Ishikawa (cell line): ENCODE measurements around the gene MAP2K1.

ENCODE experiments used
- CEBPB ChIP-seq: IDR thresholded peaks from 2 replicates; pipeline ENCODE4 v1.6.1; 2012
- CREB1 ChIP-seq: IDR thresholded peaks from 2 replicates; pipeline ENCODE4 v1.6.1; 2012; ENCODE audit warnings: low read depth
- EGR1 ChIP-seq: IDR thresholded peaks from 2 replicates; pipeline ENCODE4 v1.6.1; 2012
- EP300 ChIP-seq: IDR thresholded peaks from 2 replicates; pipeline ENCODE4 v1.6.1; 2012; ENCODE audit warnings: borderline replicate concordance
- FOXM1 ChIP-seq: IDR thresholded peaks from 2 replicates; pipeline ENCODE4 v1.6.1; 2012; ENCODE audit warnings: low read depth, borderline replicate concordance
- MAX ChIP-seq: IDR thresholded peaks from 2 replicates; pipeline ENCODE4 v1.6.1; 2012
- NFIC ChIP-seq: IDR thresholded peaks from 2 replicates; pipeline ENCODE4 v1.6.1; 2012
- RAD21 ChIP-seq: IDR thresholded peaks from 2 replicates; pipeline ENCODE4 v1.6.1; 2012; ENCODE audit warnings: low read depth
- TAF1 ChIP-seq: IDR thresholded peaks from 2 replicates; pipeline ENCODE4 v1.6.1; 2012; ENCODE audit warnings: low read depth, mild to moderate bottlenecking
- TCF12 ChIP-seq: IDR thresholded peaks from 2 replicates; pipeline ENCODE4 v1.6.1; 2012; ENCODE audit warnings: low read depth
- TEAD4 ChIP-seq: IDR thresholded peaks from 2 replicates; pipeline ENCODE4 v1.6.1; 2012
- YY1 ChIP-seq: IDR thresholded peaks from 2 replicates; pipeline ENCODE4 v1.6.1; 2012; ENCODE audit warnings: low read depth
- ZBTB7A ChIP-seq: IDR thresholded peaks from 2 replicates; pipeline ENCODE4 v1.6.1; 2012; ENCODE audit warnings: low read depth
- TF ChIP-seq, protein P1 (sequence below): IDR thresholded peaks from 2 replicates; pipeline ENCODE4 v1.6.1; 2012; ENCODE audit warnings: low read depth, mild to moderate bottlenecking
- TF ChIP-seq, protein P2 (sequence below): IDR thresholded peaks from 2 replicates; pipeline ENCODE4 v1.6.1; 2012

The MAP2K1 gene

DNA sequence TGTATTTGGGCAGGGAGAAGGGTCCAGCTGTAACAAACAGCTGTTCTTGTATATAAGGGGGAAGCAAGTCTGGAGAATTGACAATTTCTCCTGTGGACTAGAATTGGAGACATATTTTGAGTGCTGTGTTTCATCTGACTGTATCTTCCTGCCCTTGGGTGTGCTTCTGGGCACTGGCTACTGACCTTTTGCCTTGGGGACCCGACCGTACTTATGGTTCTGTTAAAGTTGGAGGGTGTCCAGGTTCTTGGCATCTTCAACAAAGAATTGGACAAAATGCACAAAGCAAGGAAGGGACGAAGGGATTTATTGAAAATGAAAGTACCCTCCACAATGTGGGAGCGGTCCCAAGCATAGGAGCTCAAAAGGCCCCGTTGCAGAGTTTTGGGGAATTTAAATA is 31.0 kb downstream of the MAP2K1 start:
- TF ChIP-seq CEBPB (no peak), EP300 (no peak), ZBTB7A (no peak), CREB1 (no peak), MAX (no peak), TEAD4 (no peak), RAD21 (no peak)
- TF ChIP-seq, protein P1, sequence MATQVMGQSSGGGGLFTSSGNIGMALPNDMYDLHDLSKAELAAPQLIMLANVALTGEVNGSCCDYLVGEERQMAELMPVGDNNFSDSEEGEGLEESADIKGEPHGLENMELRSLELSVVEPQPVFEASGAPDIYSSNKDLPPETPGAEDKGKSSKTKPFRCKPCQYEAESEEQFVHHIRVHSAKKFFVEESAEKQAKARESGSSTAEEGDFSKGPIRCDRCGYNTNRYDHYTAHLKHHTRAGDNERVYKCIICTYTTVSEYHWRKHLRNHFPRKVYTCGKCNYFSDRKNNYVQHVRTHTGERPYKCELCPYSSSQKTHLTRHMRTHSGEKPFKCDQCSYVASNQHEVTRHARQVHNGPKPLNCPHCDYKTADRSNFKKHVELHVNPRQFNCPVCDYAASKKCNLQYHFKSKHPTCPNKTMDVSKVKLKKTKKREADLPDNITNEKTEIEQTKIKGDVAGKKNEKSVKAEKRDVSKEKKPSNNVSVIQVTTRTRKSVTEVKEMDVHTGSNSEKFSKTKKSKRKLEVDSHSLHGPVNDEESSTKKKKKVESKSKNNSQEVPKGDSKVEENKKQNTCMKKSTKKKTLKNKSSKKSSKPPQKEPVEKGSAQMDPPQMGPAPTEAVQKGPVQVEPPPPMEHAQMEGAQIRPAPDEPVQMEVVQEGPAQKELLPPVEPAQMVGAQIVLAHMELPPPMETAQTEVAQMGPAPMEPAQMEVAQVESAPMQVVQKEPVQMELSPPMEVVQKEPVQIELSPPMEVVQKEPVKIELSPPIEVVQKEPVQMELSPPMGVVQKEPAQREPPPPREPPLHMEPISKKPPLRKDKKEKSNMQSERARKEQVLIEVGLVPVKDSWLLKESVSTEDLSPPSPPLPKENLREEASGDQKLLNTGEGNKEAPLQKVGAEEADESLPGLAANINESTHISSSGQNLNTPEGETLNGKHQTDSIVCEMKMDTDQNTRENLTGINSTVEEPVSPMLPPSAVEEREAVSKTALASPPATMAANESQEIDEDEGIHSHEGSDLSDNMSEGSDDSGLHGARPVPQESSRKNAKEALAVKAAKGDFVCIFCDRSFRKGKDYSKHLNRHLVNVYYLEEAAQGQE, result no peak

- TF ChIP-seq ZBTB7A (no peak), CREB1 (no peak), EP300 (no peak), CEBPB (no peak), EGR1 (no peak), TCF12 (no peak), FOXM1 (no peak), TEAD4 (no peak), TAF1 (no peak), YY1 (no peak), MAX (no peak), RAD21 (no peak), NFIC (no peak)
- TF ChIP-seq, protein P1, result no peak
- TF ChIP-seq, protein P2, sequence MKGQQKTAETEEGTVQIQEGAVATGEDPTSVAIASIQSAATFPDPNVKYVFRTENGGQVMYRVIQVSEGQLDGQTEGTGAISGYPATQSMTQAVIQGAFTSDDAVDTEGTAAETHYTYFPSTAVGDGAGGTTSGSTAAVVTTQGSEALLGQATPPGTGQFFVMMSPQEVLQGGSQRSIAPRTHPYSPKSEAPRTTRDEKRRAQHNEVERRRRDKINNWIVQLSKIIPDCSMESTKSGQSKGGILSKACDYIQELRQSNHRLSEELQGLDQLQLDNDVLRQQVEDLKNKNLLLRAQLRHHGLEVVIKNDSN, result no peak
Observed at GRCh38 chr15:66419471-66419870, 32.8 kb downstream of the MAP2K1 start.

- TF ChIP-seq RAD21 (no peak), EP300 (no peak), MAX (no peak), TEAD4 (no peak), CEBPB (no peak)
- TF ChIP-seq, protein P2, result no peak
Observed at GRCh38 chr15:66422347-66422746, 35.6 kb downstream of the MAP2K1 start.

DNA sequence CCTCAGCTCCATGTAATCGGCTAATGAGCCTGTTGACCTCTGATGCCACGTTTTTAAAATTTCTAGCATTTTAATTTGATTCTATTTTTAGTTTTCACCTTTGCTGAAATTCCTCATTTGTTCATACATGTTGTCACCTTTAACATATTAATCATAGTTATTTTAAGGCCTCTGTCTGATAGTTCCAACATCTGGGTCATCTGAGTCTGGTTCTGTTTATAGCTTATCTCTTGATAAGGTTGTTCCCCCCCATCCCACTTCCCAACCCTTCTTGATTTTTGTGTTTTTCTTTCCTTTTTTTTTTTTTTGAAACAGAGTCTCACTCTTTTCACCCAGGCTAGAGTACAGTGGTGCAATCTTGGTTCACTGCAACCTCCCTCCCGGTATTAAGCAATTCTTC is 36.4 kb downstream of the MAP2K1 start:
- TF ChIP-seq NFIC (no peak), CEBPB (no peak), FOXM1 (no peak), MAX (no peak), CREB1 (no peak), TEAD4 (no peak), EP300 (no peak), YY1 (no peak), TCF12 (no peak), TAF1 (no peak), ZBTB7A (no peak), EGR1 (no peak), RAD21 (no peak)
- TF ChIP-seq, protein P2, result no peak
- TF ChIP-seq, protein P1, result no peak
